ENCODE measurements around the gene TSHR. TPM values are rescaled to one million over a fixed set of nuclear protein-coding genes. Genes with fewer than 3 reads are reported as not detected.

TSHR gene
- total and polyA plus RNA-seq, 2 donors (not counting 3 experiments of a cell fraction or from before 2014, with no cell fraction given): not detected

GRCh38 chr14:81192594-81192993 lies 237.2 kb downstream of the TSHR start:
- no TSS peak for BruUV-seq (replicated peaks)
- DNase-seq (ENCODE audit: low read depth, low spot score) (no peak), FAIRE-seq (no peak)
- H3K79me2 ChIP-seq (ENCODE audit: control insufficient read depth, insufficient read depth, low read length): peaks cover 11% of the 10 kb centered on the region
- H3K9me3 ChIP-seq (replicated peaks; ENCODE audit: control insufficient read depth, insufficient read depth, low read length): no peaks in the 10 kb centered on the region
- no peaks in the 10 kb centered on the region for H3K27me3 ChIP-seq (ENCODE audit: control insufficient read depth in 2 of 2, insufficient read depth in 2 of 2, low read length in 2 of 2)
- H3K9ac ChIP-seq (replicated peaks; ENCODE audit: extremely low read depth, insufficient read depth, low read length): no peak overlapping the region
- dilution Hi-C loops (cut with MboI; ENCODE audit: extremely low pct_ligation_motif_present, low sequenced_read_pairs): no loop called here
- no peaks in the 10 kb centered on the region for H4K20me1 ChIP-seq (replicated peaks; ENCODE audit: control insufficient read depth, extremely low read depth, insufficient read depth, low read length)
- POLR2A ChIA-PET: no interaction called here
- no peak overlapping the region for H3K4me2 ChIP-seq (ENCODE audit: insufficient read depth, low read length)
- H3K9me1 ChIP-seq (replicated peaks; ENCODE audit: control insufficient read depth, extremely low read depth, insufficient read depth, low read length): no peaks in the 10 kb centered on the region
- no peak overlapping the region for H3K4me3 ChIP-seq (replicated peaks in 1 of 3; ENCODE audit: insufficient read depth in 1 of 3, low read depth in 1 of 3, low read length in 3 of 3)
- H3K4me1 ChIP-seq (ENCODE audit: control insufficient read depth, extremely low read depth, insufficient read depth, low read length): no peaks in the 10 kb centered on the region
- no peak overlapping the region for H2AFZ ChIP-seq (ENCODE audit: low read depth, low read length)
- TF ChIP-seq JUN (IDR thresholded peaks at IDR 0.05; ENCODE audit: borderline replicate concordance, insufficient read depth, insufficient read length, low read depth) (no peak), MAX (IDR thresholded peaks at IDR 0.05; ENCODE audit: insufficient read depth, insufficient read length) (no peak), POLR2A (IDR thresholded peaks at IDR 0.05; ENCODE audit: low read depth, low read length) (no peak), MYC (IDR thresholded peaks at IDR 0.05; ENCODE audit: low read depth, low read length) (no peak), CTCF (IDR thresholded peaks at IDR 0.05; ENCODE audit: extremely low read depth in 1 of 2, insufficient read depth in 1 of 2, low read depth in 1 of 2, low read length in 2 of 2) (no peak), EZH2 (IDR thresholded peaks at IDR 0.05; ENCODE audit: borderline replicate concordance, low read depth, low read length, severe bottlenecking) (no peak), GATA2 (IDR thresholded peaks at IDR 0.05; ENCODE audit: insufficient read depth, insufficient read length, low read depth, low read length) (no peak), POLR2AphosphoS5 (IDR thresholded peaks at IDR 0.05; ENCODE audit: insufficient read depth, low read depth, low read length) (no peak), FOS (IDR thresholded peaks at IDR 0.05; ENCODE audit: borderline replicate concordance, insufficient read depth, low read length) (no peak)
- no peak overlapping the region for H3K27ac ChIP-seq (ENCODE audit: insufficient read depth, low read depth, low read length)
- CTCF ChIA-PET: interaction anchor here (1.3 to 1.6 kb wide), 2 partner anchors 18 to 22 kb away, joined by 3 read pairs; no protein-coding TSS in a partner anchor
- H3K36me3 ChIP-seq (ENCODE audit: control insufficient read depth in 2 of 2, extremely low read depth in 1 of 2, insufficient read depth in 2 of 2, low read length in 2 of 2): peaks cover 6 to 16% of the 10 kb centered on the region in 2 experiments
- intact Hi-C loops (cut with micrococcal nuclease): no loop called here
